Spleen (tissue), 11 donors: ENCODE measurements around the gene PRSS2. TPM values are rescaled to one million over a fixed set of nuclear protein-coding genes. Genes with fewer than 3 reads are reported as not detected.
"Not testable (repeated sequence)": the region's sequence is repeated elsewhere in the genome, so short reads cannot be mapped to it uniquely, and the experiment has no call there.

Source experiments
- DNase-seq: peaks from one replicate; pipeline ENCODE4 v3.0.0-alpha.2; 2020
- H3K27ac ChIP-seq, 8 donors: fragments of 200-600 bp; sonication (generic) in 7 of 8; 1 replicate in 4 of 8; 2 replicates in 4 of 8; pipeline versions ENCODE4 v1.5.0 to v1.8.0; 2016 to 2021; ENCODE audit warnings: inconsistent platforms in 4 of 8, mild to moderate bottlenecking in 4 of 8, moderate library complexity in 1 of 8
- H3K27me3 ChIP-seq, 7 donors: fragments of 200-600 bp; sonication (generic) in 6 of 7; replicated peaks in 1 of 7; 1 replicate in 4 of 7; 2 replicates in 3 of 7; pipeline versions ENCODE4 v1.5.0 to v1.8.0; 2016 to 2021; ENCODE audit warnings: inconsistent platforms in 3 of 7, mild to moderate bottlenecking in 1 of 7
- H3K36me3 ChIP-seq, 6 donors: fragments of 200-600 bp; sonication (generic) in 5 of 6; 1 replicate in 4 of 6; 2 replicates in 2 of 6; pipeline versions ENCODE4 v1.5.0 to v1.8.0; 2016 to 2021; ENCODE audit warnings: inconsistent platforms in 2 of 6
- H3K4me1 ChIP-seq, 6 donors: fragments of 200-600 bp; sonication (generic) in 5 of 6; 1 replicate in 3 of 6; 2 replicates in 3 of 6; pipeline versions ENCODE4 v1.5.0 to v1.8.0; 2016 to 2021; ENCODE audit warnings: inconsistent platforms in 3 of 6
- H3K4me3 ChIP-seq, 8 donors: fragments of 200-600 bp; sonication (generic) in 7 of 8; 1 replicate in 4 of 8; 2 replicates in 4 of 8; pipeline versions ENCODE4 v1.5.0 to v1.8.0; 2016 to 2021; ENCODE audit warnings: inconsistent platforms in 4 of 8, mild to moderate bottlenecking in 4 of 8, moderate library complexity in 2 of 8
- H3K9me3 ChIP-seq, 8 donors: fragments of 200-600 bp; sonication (generic) in 7 of 8; 1 replicate in 4 of 8; 2 replicates in 4 of 8; pipeline versions ENCODE4 v1.5.0 to v1.8.0; 2016 to 2021; ENCODE audit warnings: inconsistent platforms in 4 of 8
- POLR2A ChIP-seq, 3 donors: fragments of 450-650 bp; IDR thresholded peaks; one replicate each; pipeline ENCODE4 v1.5.1; 2017; ENCODE audit warnings: antibody characterized with exemption in 3 of 3, mild to moderate bottlenecking in 1 of 3
- POLR2AphosphoS5 ChIP-seq, 3 donors: sonication (generic); formaldehyde crosslinking; IDR thresholded peaks; one replicate each; pipeline ENCODE4 v1.5.1; 2017; ENCODE audit warnings: antibody characterized with exemption in 3 of 3
- WGBS, 5 donors: extraction: QIAGEN DNeasy Blood & Tissue Kit in 3 of 5; methylation state at CpG; one replicate each; pipeline versions ENCODE4 v1.1.5 to v1.1.7; 2013 to 2018; 5-methylcytosine and 5-hydroxymethylcytosine counted together
- intact Hi-C: fragments of 100-400 bp; cut with DNase I; formaldehyde crosslinking; loops from one replicate; pipeline ENCODE4 v1.15.0; 2023; ENCODE audit warnings: low total_unique reads
- polyA plus RNA-seq, 3 donors: library from polyadenylated mRNA; stranded (reverse); fragments of 200-250 nt; gene quantifications; one replicate each; pipeline ENCODE4 v1.2.1, GENCODE V29; 2013
- total RNA-seq, 7 donors: library from RNA; depleted of rRNA in 3 of 7; stranded (reverse); fragments of >200 nt in 3 of 7; fragmentation: NEBNext Ultra II Directional in 4 of 7; extraction: Animal tissue kit (Norgen Biotek cat#: 25700) in 4 of 7; gene quantifications; one replicate each; pipeline versions ENCODE4 v1.1.0 to v1.2.1, GENCODE V29; 2016 to 2021
- TF ChIP-seq, protein P1 (sequence below), 11 experiments: fragments of 200-600 bp in 7 of 11; fragments of 450-650 bp in 4 of 11; sonication (generic) in 4 of 11; IDR thresholded peaks in 8 of 11; conservative IDR thresholded peaks in 3 of 11; 1 replicate in 7 of 11; 2 replicates in 4 of 11; pipeline versions ENCODE4 v1.4.0 to v1.8.0; 2016 to 2021; ENCODE audit warnings: antibody characterized with exemption in 11 of 11, inconsistent platforms in 4 of 11, mild to moderate bottlenecking in 1 of 11
- donor health status: healthy with polysubstance abuse.
- donor health status: DM: no; HTN: no; CAD: no; lungs with moderate emphysema.
- donor health status: DM: no; HTN: no; CAD: no.
- donor health status: Bipolar disorder and iron deficiency.
- donor health status: healthy.
- donor health status: DM: no; HTN: no; CAD: no.
- donor health status: DM: yes; HTN: yes; CAD: no.

The PRSS2 gene
- total and polyA plus RNA-seq, 10 donors, result 1.1 to 14.5 (median 2.6) TPM; not detected in 4

- H3K27ac ChIP-seq, result peak overlapping the region in 1 of 8 donors; percentile 4
- H3K27me3 ChIP-seq, result no peaks in the 10 kb centered on the region
- 71 to 79% (median 74%) methylated on average over 3 of the region's 3 CpGs for WGBS, 5 donors
Measured at GRCh38 chr7:142746264-142746663, 24.5 kb upstream of the PRSS2 start.

DNA sequence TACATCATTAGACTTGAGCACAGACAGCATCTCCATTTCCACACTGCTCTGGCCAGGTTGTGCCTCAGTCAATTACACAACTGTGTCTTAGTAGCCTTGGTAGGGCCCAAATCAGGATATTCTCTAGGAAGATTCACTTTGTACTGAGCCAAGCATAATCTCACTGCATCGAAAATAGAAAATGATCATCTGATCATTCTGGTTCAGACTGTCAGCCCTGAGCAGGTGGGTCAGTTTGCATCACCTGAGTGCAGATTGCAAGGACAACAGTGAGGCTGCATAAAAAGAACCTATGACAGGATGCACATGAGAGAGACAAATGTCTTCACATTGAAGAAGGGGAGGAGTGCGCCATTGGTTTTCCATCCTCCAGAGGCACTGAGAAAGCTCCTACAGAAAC is 22.4 kb upstream of the PRSS2 start:
- 87 to 94% (median 88%) methylated on average over 2 of the region's 2 CpGs for WGBS, 5 donors
- H3K27ac ChIP-seq, DNase-seq, H3K4me3 ChIP-seq, H3K36me3 ChIP-seq, intact Hi-C loops, H3K27me3 ChIP-seq, H3K9me3 ChIP-seq, H3K4me1 ChIP-seq: not testable (repeated sequence)

More at GRCh38 chr7:142746264-142746663, 24.5 kb upstream of the PRSS2 start:
- TF ChIP-seq POLR2AphosphoS5 (IDR thresholded peaks at IDR 0.05) (no peak), POLR2A (IDR thresholded peaks at IDR 0.05) (no peak)
- TF ChIP-seq, protein P1, sequence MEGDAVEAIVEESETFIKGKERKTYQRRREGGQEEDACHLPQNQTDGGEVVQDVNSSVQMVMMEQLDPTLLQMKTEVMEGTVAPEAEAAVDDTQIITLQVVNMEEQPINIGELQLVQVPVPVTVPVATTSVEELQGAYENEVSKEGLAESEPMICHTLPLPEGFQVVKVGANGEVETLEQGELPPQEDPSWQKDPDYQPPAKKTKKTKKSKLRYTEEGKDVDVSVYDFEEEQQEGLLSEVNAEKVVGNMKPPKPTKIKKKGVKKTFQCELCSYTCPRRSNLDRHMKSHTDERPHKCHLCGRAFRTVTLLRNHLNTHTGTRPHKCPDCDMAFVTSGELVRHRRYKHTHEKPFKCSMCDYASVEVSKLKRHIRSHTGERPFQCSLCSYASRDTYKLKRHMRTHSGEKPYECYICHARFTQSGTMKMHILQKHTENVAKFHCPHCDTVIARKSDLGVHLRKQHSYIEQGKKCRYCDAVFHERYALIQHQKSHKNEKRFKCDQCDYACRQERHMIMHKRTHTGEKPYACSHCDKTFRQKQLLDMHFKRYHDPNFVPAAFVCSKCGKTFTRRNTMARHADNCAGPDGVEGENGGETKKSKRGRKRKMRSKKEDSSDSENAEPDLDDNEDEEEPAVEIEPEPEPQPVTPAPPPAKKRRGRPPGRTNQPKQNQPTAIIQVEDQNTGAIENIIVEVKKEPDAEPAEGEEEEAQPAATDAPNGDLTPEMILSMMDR (IDR thresholded peaks at IDR 0.05 in 8 of 11, conservative IDR thresholded peaks at IDR 0.05 in 3 of 11), result no peak
- Histone ChIP-seq H3K9me3 (no peaks in the 10 kb centered on the region), H3K4me1 (no peaks in the 10 kb centered on the region), H3K4me3 (no peak overlapping the region), H3K36me3 (no peaks in the 10 kb centered on the region)
- intact Hi-C loops, result no loop called here
- no peak for DNase-seq

- H3K4me3 ChIP-seq, result no peak within 1 kb of the TSS
- TF ChIP-seq, protein P1 (IDR thresholded peaks at IDR 0.05 in 8 of 11, conservative IDR thresholded peaks at IDR 0.05 in 3 of 11), result no peak
- TF ChIP-seq POLR2AphosphoS5 (IDR thresholded peaks at IDR 0.05) (no peak), POLR2A (IDR thresholded peaks at IDR 0.05) (no peak)
- no peak for DNase-seq
- H3K36me3 ChIP-seq, result no peaks in the 10 kb centered on the region
- no peak within 1 kb of the TSS for H3K27ac ChIP-seq
- H3K27me3 ChIP-seq, result no peaks in the 10 kb centered on the region
- H3K9me3 ChIP-seq, result no peaks in the 10 kb centered on the region
- WGBS, 5 donors, result 74 to 82% (median 79%) methylated on average over 11 of the region's 11 CpGs
- no peaks in the 10 kb centered on the region for H3K4me1 ChIP-seq
- intact Hi-C loops, result no loop called here
Measured at GRCh38 chr7:142749218-142749993, 21.4 kb upstream of the PRSS2 start, which contains the start of gene PRSS1. Gene PRSS1 (plus strand): TSS chr7:142749472. CDS start chr7:142749485, 13 bp downstream.

DNA sequence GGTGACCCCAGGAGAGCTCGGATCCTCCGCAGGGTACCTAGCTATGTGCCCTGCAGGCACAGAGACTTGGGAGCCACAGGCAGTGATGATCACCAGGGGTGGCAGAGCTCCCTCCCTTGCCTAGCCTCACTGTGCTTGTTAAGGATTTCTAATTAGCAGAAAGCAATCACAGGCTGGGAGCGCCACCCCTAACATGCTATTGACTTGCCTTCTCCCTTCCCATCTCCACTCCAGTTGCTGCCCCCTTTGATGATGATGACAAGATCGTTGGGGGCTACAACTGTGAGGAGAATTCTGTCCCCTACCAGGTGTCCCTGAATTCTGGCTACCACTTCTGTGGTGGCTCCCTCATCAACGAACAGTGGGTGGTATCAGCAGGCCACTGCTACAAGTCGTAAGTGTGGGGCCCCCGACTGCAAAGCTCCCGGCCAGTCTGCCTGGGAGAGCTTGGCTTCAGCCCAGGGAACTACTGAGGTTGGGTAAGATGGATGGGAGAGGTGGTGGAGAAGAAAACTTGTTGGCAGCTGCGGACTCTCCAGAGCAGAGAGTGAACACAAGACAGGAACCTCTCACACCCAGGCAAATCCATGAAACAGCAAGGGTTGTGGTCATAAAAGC is 20.3 kb upstream of the PRSS2 start:
- DNase-seq, result no peak
- intact Hi-C loops, result no loop called here
- no peaks in the 10 kb centered on the region for H3K9me3 ChIP-seq
- no peaks in the 10 kb centered on the region for H3K27me3 ChIP-seq
- H3K27ac ChIP-seq, result no peak overlapping the region
- H3K4me3 ChIP-seq, result no peak overlapping the region
- no peak for TF ChIP-seq POLR2AphosphoS5 (IDR thresholded peaks at IDR 0.05)
- TF ChIP-seq, protein P1 (IDR thresholded peaks at IDR 0.05 in 8 of 11, conservative IDR thresholded peaks at IDR 0.05 in 3 of 11), result no peak
- no peak for TF ChIP-seq POLR2A (IDR thresholded peaks at IDR 0.05)
- H3K36me3 ChIP-seq, result no peaks in the 10 kb centered on the region
- 69 to 83% (median 81%) methylated on average over 9 of the region's 9 CpGs for WGBS, 5 donors
- no peaks in the 10 kb centered on the region for H3K4me1 ChIP-seq

DNA sequence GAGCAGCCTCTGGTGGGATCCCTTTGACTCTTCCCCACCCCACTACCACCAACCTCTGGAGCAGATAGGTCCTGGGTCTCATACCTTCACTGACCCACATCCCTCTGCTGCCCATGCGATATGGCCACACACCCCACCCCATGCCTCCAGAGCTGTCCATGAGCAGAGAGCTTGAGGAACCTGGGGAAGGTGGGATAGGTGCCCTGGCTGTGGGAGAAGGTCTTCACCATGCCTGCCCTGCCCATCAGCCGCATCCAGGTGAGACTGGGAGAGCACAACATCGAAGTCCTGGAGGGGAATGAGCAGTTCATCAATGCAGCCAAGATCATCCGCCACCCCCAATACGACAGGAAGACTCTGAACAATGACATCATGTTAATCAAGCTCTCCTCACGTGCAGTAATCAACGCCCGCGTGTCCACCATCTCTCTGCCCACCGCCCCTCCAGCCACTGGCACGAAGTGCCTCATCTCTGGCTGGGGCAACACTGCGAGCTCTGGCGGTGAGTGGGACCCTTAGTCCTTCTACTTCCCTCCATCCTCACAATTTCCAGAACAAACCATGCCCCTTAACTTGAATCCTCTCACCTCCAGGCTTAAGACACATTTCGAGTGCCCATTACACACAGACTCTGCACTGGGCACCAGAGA is 19.1 kb upstream of the PRSS2 start:
- WGBS, 5 donors, result 89 to 95% (median 91%) methylated on average over 13 to 14 of the region's 14 CpGs
- H3K27ac ChIP-seq, H3K4me1 ChIP-seq, H3K4me3 ChIP-seq, H3K36me3 ChIP-seq, intact Hi-C loops, H3K27me3 ChIP-seq, H3K9me3 ChIP-seq, DNase-seq: not testable (repeated sequence)
